HPDE6-E6E7 (cell line): ENCODE measurements around the gene HSPB6.

Experiments used
- DNase-seq: peaks from one replicate; pipeline ENCODE4 v3.0.0; 2011; ENCODE audit warnings: missing footprints; ENCODE audit errors: extremely low spot score

Gene HSPB6

DNA sequence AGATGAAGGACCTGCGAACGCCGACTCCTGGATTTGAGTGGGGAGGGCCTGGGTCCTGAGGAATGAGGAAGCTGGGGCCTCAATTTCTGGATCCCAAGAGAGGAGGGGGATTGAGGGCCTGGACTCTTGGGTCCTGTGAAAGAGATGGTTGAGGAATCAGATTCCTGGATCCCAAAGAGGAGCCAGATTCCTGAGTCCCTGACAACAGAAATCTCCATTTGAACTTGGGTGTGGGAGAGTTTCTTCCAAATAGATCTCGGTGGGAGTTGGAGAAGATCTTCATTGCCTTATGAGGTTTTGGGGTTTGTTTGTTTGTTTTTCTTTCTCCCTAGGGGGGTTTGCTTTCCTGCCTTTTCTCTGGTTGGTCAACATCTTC, 10.8 kb downstream of the HSPB6 start:
- no peak for DNase-seq

DNA sequence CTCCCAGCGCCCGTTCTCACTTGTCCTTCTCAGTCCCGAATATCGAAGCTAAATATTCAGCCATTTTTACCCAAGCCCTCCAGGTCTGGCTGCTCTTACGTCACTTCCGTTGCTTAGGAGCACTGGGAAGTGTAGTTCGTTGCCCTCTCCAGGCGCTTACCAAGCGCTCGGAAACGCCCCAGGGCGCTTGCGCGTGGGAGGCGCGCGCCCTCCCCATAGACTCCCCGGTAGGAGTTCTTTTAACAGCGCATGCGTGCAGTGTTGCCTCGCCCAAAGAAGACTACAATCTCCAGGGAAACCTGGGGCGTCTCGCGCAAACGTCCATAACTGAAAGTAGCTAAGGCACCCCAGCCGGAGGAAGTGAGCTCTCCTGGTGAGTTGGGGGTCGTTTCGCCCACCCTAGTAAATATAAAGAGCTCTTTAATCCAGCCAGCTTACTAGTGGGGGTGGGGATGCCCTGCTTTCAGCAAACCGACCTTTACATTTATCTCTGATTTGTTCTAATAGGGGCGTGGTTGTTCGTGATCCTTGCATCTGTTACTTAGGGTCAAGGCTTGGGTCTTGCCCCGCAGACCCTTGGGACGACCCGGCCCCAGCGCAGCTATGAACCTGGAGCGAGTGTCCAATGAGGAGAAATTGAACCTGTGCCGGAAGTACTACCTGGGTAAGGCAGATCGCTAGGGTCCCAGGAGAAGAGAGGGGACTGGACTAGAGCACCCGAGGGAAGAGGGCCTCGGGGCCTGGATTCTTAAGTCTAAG, 11.3 kb downstream of the HSPB6 start, which contains the start of the genes PSENEN and U2AF1L4:
Gene PSENEN, plus strand, starts transcription at position 324 of the 759 bp plus-strand sequence. Its CDS starts 280 bp downstream, at position 604.
Gene U2AF1L4, minus strand, starts transcription at position 91 of the 759 bp plus-strand sequence. Its CDS starts 27 bp downstream, at position 64.
- peak; percentile 95 for DNase-seq

DNA sequence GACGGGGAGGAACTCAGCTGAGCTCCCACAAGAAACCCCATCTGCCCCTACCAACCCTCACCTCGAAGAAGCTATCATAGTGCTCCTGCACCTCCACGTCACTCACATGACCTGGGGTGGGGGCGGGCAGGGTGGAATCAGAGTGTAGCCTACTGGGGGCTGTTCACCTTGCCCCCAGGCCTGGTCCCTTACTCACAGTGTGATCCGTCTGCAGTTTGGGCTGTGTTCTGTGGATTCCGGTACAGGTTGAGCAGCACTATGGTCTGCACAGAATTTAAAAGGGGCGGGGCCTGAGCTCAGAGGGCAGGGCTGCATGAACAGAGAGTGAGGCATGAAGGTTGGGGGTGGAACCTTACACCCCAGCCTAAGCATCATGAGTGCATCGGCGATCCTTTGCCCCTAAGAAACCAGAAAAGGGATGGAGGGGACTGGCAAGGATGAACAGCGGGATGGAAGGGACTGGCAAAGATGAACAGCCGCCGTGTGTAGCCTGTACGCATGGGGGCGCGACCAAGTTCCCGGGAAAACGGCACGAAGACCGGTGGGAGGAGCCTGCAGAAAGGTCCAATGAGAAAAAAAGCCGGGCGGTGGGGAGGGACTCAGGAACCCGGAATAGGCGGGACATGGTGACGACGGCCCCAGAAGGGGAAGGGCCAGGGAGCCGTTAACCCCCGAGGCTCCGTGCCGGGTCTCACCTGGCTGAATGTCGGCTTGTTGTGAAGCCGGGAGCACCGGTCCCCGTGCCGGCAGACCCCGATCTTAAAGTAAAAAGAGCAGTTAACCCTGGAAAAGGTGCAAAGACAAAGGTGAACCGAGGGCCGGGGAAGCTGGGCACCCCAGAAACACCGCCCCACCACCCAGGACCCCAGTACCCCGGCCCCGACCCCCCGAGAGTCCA, 12.2 kb downstream of the HSPB6 start:
- DNase-seq: peak; percentile 83

DNA sequence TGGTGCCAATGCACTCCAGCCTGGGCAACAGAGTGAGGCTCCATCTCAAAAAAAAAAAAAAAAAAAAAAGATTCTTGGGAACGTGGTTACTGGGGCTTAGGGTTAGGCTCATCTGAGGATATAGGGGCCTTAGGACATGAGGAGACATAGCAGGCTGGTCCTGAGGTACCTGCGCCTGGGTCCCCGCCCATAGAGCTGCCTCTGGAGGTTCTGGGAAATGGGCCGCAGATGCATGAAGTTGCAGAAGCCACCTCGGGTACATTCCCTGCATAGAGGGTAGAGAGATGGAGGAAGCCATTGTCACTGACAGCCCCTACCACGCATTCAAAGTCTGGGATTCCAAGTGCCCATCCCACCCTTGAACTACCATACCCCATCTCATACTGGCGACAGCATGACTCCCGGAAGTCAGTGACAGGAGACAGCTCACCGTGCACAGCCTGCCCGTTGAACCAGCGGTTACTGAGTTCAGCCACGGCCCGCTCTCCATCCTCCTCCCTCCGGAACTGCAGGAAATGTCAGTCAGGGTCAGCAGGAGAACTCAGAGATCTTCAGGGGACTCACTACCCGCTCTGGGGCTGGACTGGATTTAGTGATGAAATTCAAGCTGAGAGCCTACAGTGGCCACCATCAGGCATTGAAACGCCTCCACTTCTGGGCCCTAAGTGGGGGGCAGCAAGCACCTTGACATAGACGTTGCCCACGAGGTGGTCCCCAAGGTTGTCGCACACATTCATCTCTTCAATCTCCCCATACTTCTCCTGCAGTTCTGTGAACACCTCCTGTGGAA, 13.0 kb downstream of the HSPB6 start:
- DNase-seq: no peak

DNA sequence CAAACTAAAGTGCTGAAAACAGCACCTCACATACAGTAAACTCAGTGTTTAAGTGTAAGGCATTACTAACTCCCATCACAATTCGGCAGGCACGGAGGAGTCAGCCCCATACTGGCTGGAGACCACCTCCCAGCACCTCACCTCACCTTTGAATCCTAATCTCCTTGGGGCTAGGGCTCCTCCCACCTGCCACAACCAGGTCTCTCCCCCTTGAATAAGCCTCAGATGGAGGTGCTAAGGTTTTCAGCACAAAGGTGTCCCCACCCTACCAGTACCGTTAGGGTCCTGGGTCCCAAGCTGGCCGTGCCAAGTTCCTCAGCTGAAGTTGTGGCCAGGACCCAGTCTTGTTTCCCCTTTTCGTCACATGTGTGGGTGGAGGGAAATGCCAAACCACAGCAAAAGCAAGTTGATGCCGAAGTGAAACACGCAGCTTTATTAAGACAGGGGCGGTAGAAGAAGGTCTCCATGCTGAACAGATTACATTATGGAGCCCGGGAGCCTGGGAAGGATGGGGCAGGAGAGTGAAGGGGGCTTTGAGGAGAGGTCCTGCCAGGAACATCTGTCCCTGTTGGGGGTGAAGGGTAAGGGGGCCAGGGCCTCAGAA, 14.6 kb downstream of the HSPB6 start, which contains the start of gene IGFLR1:
Gene IGFLR1, minus strand, starts transcription at position 332 of the 604 bp plus-strand sequence. CDS start 1,272 bp downstream, outside the sequence.
- no peak for DNase-seq

DNA sequence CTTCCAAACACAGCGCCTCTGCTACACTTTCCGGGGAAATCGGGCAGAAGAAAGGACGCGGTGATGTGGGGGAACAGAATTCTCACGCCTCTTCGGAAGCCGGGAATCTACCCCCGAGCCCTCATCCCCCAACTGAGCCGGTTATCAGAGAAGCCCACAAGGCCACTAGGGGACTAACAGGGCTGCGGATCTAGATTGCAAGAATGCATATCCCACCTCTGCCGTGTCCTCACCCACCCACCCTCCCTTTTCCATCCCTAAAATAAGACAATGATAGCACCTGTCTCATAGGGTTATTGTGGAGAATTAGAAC, 15.7 kb downstream of the HSPB6 start:
- no peak for DNase-seq

DNA sequence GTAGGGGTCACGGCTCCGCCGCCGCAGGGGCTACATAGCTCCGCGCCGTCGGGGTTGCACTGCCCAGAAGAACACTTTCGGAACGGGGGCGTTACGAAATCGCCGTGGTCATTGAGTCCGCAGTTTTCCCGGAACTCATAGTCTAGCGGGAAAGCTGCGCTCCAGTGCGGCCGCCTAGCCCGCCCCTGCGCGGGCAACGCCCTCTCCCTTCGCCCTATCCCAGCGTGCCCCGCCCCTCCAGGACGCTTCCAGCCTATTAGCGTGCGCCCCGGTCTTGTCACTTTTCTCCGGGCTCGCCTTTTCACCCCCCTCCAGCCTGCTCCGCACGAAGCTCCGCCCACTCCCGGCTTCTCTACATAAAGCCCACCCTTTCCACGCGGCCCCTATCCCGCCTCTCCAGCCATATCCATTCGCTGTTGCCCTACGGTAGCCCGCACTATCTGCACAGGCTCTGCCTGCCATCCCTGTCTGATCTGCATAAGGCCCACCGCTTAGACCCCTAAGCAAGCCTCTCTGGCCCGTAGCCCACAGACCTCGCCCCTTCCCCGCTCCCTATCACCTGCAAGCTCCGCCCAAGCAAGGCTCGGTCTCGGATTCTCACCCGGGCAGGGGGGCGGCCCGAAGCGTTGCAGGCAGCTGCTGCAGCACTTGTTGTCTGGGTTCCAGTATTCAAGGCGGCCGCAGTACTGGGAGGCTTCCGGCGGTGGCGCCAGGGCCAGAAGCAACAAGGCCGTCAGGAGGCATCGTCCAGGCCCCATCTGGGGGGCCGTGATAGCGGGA, 16.2 kb downstream of the HSPB6 start:
- DNase-seq: peak; percentile 99

DNA sequence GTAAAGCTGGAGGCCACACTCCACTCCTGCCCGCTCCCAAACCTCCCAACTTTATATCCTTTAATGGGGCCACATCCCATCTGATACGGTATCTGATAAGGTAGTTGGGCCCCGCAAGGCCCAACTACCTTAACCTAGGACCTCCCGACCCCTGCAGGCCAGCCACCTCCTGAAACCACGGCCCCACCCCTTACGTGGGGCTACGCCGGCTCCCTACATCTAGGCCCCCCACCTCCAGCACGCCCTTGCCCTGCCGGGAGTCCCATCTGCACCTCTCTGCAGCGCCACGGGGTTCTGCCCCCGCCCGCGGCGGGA, 16.8 kb downstream of the HSPB6 start:
- DNase-seq: no peak

DNA sequence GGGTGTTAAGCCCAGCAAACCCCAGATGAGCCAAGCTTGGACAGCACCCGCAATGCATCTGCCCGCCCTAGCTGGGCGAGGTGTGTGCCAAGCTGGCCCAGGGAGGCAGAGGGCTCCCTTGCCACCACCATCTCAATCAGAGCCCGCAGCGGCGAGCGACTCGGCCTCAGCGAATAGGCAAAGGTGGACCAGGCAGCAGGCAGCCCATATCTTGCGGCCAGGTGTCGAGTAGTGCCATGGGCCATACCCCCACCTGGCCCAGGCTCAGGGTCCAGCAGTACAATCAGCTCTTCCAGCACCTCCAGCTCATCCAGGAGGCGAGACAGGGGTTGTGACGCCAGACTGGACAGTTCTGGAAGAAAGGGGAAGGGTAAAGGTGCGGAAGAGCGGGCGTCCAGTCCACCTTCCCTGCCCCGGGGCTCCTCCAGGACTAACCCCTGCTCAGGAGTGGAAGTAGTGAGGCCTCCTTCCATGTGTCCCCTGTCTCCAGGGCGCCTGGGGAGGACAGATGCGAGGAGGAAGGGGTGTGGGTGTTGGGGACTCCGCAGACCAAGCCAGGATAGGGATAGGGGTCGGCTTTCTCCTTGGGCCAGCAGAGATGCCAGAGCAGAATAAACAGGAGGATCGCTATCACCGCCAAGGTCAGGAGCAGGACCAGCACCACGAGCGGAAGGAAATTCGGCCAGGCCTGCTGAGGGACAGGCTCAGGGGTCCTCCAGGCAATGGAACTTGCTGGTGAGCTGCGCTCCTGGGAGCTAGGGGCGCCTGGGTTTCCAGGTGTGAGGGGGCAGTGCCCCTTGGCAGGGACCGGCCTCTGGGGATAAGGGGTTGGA, 17.3 kb downstream of the HSPB6 start:
- DNase-seq: no peak

DNA sequence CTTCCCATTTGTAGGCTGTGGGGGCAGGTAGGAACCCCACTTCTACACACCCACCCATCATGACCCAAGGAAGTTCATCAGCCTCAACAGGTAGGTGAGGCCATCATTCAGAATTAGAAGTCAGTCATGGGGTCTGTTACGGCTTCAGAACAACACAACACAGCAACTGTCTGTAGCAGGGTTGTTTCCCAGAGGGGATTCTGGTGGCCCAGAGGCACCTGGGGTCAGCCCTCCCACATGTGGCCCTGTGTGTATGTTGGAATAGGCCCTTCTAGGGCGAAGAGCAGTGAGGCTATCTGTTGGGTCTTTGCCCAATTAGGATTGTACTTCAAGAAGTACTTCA, 18.0 kb downstream of the HSPB6 start:
- no peak for DNase-seq

DNA sequence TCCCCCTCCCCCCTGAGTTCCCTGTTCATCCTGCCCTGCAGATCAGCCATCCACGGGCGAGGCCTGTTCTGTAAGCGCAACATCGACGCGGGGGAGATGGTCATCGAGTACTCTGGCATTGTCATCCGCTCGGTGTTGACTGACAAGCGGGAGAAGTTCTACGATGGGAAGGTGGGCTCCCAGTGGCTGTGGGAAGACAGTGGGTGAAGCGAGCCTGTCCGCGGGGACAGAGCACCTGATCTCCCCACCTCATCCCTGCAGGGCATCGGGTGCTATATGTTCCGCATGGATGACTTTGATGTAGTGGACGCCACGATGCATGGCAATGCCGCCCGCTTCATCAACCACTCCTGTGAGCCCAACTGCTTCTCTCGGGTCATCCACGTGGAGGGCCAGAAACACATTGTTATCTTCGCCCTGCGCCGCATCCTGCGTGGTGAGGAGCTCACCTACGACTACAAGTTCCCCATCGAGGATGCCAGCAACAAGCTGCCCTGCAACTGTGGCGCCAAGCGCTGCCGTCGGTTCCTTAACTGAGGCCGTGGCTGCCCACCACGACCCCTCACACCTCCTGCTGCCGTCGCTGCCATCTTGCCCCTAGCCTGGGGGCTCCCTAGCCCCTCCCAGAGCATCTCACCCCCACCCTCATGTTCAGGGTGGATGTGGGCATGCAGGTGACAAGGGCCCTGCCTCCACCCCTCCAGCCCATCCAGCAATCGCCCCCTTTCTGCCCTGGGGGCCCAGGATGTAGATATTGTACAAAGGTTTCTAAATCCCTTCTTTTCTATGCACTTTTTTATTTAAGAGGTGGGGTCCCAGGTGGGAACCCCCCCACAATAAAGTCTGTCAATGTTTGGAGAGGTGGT, 18.6 kb downstream of the HSPB6 start:
- DNase-seq: no peak

DNA sequence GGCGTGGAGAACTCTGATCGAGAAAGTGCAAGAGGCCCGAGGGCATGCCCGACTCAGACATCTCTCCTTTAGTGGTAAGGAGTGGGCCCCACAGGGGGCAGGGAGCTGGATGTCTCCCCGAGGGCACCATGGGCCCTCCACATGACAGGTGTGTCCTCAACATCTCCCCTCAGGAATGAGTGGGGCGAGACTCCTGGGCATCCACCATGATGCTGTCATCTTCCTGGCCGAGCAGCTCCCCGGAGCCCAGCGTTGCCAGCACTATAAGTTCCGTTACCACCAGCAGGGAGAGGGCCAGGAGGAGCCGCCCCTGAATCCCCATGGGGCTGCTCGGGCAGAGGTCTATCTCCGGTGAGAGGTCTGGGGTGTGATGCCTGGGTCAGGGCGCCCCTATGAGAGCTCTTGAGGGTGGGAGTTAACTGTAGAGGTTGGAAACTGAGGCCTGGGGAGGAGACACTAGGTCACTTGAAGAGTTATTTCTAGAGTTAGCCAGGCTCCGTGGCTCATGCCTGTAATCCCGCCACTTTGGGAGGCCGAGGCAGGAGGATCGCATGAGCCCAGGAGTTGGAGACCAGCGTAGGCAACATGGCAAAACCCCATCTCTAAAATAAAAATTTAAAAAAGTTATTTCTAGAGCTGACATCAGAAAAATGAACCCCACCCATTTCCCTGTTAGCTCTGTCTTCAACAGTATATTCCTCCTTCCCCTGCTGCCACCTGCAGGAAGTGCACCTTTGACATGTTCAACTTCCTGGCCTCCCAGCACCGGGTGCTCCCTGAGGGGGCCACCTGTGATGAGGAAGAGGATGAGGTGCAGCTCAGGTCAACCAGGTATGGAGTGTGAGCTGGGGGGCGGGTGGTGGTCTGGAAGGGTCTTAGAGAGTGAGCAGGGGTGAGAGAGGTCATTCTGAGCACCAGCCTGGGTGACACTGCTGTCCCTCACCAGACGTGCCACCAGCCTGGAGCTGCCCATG, 19.6 kb downstream of the HSPB6 start:
- DNase-seq: no peak

DNA sequence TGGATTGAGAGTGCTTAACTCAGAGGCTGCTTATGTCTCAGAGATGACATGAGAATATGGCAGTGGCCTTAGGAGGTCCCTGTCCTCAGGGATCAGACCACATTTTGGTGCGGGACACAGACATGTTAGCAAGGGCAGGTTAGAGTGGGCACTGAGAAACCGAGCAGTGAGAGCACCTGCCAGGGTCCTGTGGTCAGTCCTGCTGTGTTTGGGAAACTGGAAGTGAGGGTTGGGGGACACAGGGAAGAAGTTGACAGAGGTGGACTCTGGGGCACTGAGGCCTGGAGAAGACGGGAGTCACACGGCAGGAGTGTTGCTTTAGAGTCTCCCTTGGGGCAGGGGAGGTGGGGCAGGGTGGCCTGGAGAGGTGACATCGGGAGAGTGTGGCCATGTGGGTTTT, 21.9 kb downstream of the HSPB6 start:
- no peak for DNase-seq

DNA sequence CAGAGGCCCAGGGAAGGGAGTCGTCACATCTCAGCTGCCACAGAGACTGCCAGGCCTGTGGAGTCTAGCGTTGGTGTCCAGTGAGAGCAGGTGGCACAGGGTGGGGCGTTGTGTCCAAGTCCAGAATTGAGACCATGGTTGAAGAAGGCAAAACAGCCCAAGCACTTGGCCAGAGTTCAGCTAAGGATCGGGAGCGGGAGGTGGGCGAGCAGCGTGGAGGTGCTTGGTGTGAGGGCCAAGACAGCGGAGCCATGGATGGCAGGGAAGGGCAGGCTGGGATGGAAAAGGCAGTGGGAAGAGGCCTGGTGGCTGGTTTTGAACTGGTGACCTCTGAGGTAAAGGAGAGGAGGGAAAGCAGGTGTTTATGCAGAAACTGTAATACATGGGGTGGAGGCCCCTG, 22.6 kb downstream of the HSPB6 start:
- DNase-seq: no peak

DNA sequence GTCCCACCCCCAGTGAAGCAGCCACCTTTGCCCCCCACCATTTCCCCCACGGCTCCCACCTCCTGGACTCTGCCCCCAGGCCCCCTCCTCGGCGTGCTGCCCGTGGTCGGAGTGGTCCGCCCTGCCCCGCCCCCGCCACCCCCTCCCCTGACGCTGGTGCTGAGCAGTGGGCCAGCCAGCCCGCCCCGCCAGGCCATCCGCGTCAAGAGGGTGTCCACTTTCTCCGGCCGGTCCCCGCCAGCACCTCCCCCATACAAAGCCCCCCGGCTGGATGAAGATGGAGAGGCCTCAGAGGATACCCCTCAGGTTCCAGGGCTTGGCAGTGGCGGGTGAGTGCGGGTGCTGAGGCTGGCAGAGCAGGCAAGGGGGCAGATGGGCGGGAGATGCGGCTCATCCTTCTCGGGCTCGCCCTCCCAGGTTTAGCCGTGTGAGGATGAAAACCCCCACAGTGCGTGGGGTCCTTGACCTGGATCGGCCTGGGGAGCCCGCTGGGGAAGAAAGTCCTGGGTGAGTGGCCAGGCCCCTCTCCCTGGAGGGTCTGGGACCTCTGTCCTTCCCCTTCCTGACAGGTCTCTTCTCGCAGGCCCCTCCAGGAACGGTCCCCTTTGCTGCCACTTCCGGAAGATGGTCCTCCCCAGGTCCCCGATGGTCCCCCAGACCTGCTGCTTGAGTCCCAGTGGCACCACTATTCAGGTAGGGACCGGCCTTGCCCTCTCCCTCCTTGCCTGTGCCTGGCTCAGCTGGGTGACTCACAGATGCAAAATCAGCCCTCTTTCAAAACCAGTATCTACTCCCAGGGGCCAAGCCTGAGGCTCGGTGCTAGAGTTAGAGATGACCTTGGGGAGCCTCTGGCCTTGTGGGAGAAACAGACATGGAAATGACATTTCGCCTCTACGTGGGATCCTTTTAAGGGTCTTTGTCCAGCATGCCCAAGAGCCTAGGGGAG, 23.4 kb downstream of the HSPB6 start:
- DNase-seq: no peak

DNA sequence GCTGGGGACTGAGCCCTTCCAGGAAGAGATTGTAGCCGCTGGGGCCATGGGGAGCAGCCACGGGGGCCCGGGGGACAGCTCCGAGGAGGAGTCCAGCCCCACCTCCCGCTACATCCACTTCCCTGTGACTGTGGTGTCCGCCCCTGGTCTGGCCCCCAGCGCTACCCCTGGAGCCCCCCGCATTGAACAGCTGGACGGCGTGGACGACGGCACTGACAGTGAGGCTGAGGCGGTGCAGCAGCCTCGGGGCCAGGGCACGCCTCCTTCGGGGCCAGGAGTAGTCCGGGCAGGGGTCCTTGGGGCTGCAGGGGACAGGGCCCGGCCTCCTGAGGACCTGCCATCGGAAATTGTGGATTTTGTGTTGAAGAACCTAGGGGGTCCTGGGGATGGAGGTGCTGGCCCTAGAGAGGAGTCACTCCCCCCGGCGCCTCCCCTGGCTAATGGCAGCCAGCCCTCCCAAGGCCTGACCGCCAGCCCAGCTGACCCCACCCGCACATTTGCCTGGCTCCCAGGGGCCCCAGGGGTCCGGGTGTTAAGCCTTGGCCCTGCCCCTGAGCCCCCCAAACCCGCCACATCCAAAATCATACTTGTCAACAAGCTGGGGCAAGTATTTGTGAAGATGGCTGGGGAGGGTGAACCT, 24.2 kb downstream of the HSPB6 start:
- no peak for DNase-seq
